OCI-LY1 (cell line): ENCODE measurements around the gene CAPZA1.

ENCODE experiments used
- EZH2 ChIP-seq: fragments of 200-600 bp; sonication (generic), shearing (Covaris generic); IDR thresholded peaks from 2 replicates; pipeline ENCODE4 v1.8.0; 2017; ENCODE audit warnings: borderline replicate concordance, mixed run types, mild to moderate bottlenecking, antibody characterized with exemption, low read length, moderate library complexity, mixed read lengths
- TF ChIP-seq, protein P1 (sequence below): fragments of 200-600 bp; sonication (generic), shearing (Covaris generic); IDR thresholded peaks from 2 replicates; pipeline ENCODE4 v1.5.1; 2017; ENCODE audit warnings: mild to moderate bottlenecking, antibody characterized with exemption, low read length, moderate library complexity, mixed read lengths

DNA sequence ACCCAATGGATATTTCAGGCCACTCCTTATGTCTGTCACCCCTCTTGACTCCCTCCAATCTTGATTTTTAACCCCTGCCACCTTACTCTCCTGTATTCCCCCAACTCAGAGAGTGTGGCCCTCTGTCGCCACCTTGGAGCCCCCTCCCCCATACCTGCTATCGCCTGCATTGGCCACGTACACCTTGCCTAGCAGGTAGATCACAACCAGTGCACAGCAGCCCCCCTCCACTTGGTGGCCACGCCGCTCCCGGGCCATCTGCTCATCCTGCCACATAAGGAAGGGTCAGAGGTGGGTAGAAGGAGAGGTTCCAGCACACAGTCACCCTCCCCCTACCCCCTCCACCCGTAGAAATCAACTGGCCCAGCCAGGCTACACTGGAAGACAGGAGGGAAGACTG is 92.6 kb downstream of the CAPZA1 start:
- TF ChIP-seq, protein P1, sequence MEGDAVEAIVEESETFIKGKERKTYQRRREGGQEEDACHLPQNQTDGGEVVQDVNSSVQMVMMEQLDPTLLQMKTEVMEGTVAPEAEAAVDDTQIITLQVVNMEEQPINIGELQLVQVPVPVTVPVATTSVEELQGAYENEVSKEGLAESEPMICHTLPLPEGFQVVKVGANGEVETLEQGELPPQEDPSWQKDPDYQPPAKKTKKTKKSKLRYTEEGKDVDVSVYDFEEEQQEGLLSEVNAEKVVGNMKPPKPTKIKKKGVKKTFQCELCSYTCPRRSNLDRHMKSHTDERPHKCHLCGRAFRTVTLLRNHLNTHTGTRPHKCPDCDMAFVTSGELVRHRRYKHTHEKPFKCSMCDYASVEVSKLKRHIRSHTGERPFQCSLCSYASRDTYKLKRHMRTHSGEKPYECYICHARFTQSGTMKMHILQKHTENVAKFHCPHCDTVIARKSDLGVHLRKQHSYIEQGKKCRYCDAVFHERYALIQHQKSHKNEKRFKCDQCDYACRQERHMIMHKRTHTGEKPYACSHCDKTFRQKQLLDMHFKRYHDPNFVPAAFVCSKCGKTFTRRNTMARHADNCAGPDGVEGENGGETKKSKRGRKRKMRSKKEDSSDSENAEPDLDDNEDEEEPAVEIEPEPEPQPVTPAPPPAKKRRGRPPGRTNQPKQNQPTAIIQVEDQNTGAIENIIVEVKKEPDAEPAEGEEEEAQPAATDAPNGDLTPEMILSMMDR = no peak
- TF ChIP-seq EZH2 = no peak
